Panc1 (cell line): Measurements from ENCODE around the gene TMEM19.

Experiments
- POLR2AphosphoS5 ChIP-seq: IDR thresholded peaks from 2 replicates; pipeline ENCODE4 v1.6.1; 2012; ENCODE audit warnings: mild to moderate bottlenecking, low read depth, low read length, moderate library complexity
- TF ChIP-seq, protein P1 (sequence below): fragments of 450-650 bp; IDR thresholded peaks from 2 replicates; pipeline ENCODE4 v1.5.1; 2017; ENCODE audit warnings: mild to moderate bottlenecking
- TF ChIP-seq, protein P2 (sequence below), 2 experiments: IDR thresholded peaks; 2 replicates each; pipeline ENCODE4 v1.6.1; 2011 to 2012; ENCODE audit warnings: low read depth in 2 of 2, control low read depth in 1 of 2, low read length in 1 of 2, mild to moderate bottlenecking in 1 of 2, moderate library complexity in 1 of 2; ENCODE audit not compliant: insufficient read depth in 1 of 2

DNA sequence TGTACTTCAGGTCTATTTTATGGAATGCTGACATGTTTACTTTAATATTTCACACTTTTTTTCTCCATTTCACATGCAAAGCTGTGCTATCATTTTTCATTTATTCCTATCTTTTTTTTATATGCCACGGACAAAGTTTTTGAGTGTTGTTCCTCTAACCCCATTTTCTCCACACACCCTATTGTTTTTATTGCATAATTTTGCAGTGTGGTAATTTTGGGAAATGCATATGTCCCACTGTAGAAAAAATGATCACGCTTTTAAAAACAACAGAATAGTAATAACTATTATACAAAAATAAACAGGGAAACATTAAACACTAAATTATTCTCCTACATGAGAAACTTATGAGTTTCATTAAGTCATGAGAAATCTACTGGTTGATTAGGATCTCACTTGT, 36.5 kb upstream of the TMEM19 start:
- TF ChIP-seq, protein P1, sequence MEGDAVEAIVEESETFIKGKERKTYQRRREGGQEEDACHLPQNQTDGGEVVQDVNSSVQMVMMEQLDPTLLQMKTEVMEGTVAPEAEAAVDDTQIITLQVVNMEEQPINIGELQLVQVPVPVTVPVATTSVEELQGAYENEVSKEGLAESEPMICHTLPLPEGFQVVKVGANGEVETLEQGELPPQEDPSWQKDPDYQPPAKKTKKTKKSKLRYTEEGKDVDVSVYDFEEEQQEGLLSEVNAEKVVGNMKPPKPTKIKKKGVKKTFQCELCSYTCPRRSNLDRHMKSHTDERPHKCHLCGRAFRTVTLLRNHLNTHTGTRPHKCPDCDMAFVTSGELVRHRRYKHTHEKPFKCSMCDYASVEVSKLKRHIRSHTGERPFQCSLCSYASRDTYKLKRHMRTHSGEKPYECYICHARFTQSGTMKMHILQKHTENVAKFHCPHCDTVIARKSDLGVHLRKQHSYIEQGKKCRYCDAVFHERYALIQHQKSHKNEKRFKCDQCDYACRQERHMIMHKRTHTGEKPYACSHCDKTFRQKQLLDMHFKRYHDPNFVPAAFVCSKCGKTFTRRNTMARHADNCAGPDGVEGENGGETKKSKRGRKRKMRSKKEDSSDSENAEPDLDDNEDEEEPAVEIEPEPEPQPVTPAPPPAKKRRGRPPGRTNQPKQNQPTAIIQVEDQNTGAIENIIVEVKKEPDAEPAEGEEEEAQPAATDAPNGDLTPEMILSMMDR = no peak
- TF ChIP-seq POLR2AphosphoS5 = no peak
- TF ChIP-seq, protein P2, sequence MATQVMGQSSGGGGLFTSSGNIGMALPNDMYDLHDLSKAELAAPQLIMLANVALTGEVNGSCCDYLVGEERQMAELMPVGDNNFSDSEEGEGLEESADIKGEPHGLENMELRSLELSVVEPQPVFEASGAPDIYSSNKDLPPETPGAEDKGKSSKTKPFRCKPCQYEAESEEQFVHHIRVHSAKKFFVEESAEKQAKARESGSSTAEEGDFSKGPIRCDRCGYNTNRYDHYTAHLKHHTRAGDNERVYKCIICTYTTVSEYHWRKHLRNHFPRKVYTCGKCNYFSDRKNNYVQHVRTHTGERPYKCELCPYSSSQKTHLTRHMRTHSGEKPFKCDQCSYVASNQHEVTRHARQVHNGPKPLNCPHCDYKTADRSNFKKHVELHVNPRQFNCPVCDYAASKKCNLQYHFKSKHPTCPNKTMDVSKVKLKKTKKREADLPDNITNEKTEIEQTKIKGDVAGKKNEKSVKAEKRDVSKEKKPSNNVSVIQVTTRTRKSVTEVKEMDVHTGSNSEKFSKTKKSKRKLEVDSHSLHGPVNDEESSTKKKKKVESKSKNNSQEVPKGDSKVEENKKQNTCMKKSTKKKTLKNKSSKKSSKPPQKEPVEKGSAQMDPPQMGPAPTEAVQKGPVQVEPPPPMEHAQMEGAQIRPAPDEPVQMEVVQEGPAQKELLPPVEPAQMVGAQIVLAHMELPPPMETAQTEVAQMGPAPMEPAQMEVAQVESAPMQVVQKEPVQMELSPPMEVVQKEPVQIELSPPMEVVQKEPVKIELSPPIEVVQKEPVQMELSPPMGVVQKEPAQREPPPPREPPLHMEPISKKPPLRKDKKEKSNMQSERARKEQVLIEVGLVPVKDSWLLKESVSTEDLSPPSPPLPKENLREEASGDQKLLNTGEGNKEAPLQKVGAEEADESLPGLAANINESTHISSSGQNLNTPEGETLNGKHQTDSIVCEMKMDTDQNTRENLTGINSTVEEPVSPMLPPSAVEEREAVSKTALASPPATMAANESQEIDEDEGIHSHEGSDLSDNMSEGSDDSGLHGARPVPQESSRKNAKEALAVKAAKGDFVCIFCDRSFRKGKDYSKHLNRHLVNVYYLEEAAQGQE (IDR thresholded peaks at IDR 0.05; ENCODE audit: insufficient read depth in 1 of 2, low read depth in 2 of 2, low read length in 1 of 2) = no peak
